Neural progenitor cell (in vitro differentiated cells): ENCODE measurements around the gene DRG2.

Experiments
- CTCF ChIP-seq: fragments of 200-600 bp; sonication (generic); IDR thresholded peaks from 2 replicates; pipeline ENCODE4 v1.5.1; 2017; ENCODE audit warnings: antibody characterized with exemption, mild to moderate bottlenecking
- EZH2 ChIP-seq: fragments of 200-600 bp; sonication (generic); IDR thresholded peaks from 2 replicates; pipeline ENCODE4 v1.6.1; 2017; ENCODE audit warnings: antibody characterized with exemption, mild to moderate bottlenecking, moderate library complexity

GRCh38 chr17:18038861-18039534, 48.8 kb upstream of the DRG2 start, which contains the start of the genes ATPAF2 and GID4:
- TF ChIP-seq EZH2 (no peak), CTCF (peak; percentile 12)
